GM23338 (cell line): ENCODE measurements around the gene TMED10. TPM values are rescaled to one million over a fixed set of nuclear protein-coding genes. Genes with fewer than 3 reads are reported as not detected.

Source experiments
- ATAC-seq: fragments of 200-7000 bp; cut with Tn5 transposase; 3 replicates; pipeline ENCODE4 v1.9.1; 2020
- DNase-seq: peaks from one replicate; pipeline ENCODE4 v3.0.0-alpha.2; 2015; ENCODE audit warnings: low spot score
- H2AFZ ChIP-seq: fragments of 200-600 bp; sonication (generic); 2 replicates; pipeline ENCODE4 v1.8.0; 2016; ENCODE audit warnings: antibody characterized with exemption, mild to moderate bottlenecking, moderate library complexity
- H3F3A ChIP-seq: fragments of 200-600 bp; sonication (generic); replicated peaks from 2 replicates; pipeline ENCODE4 v1.8.0; 2017; ENCODE audit warnings: antibody characterized with exemption, mixed run types, low read depth
- H3K27ac ChIP-seq: fragments of 200-600 bp; sonication (generic); 2 replicates; pipeline ENCODE4 v1.6.1; 2016; ENCODE audit warnings: low read depth
- H3K27me3 ChIP-seq: fragments of 200-600 bp; sonication (generic); 2 replicates; pipeline ENCODE4 v1.8.0; 2016; ENCODE audit warnings: mild to moderate bottlenecking, mixed run types, moderate library complexity; ENCODE audit not compliant: insufficient read depth
- H3K36me3 ChIP-seq: fragments of 200-600 bp; sonication (generic); 2 replicates; pipeline ENCODE4 v1.8.0; 2016; ENCODE audit warnings: mild to moderate bottlenecking; ENCODE audit not compliant: insufficient read depth
- H3K4me1 ChIP-seq: fragments of 200-600 bp; sonication (generic); 2 replicates; pipeline ENCODE4 v1.8.0; 2016; ENCODE audit warnings: mild to moderate bottlenecking, moderate library complexity; ENCODE audit not compliant: insufficient read depth
- H3K4me2 ChIP-seq: fragments of 200-600 bp; sonication (generic); 2 replicates; pipeline ENCODE4 v1.7.1; 2017; ENCODE audit warnings: mixed run types
- H3K4me3 ChIP-seq: fragments of 200-600 bp; sonication (generic); 2 replicates; pipeline ENCODE4 v1.6.1; 2016; ENCODE audit warnings: mixed run types
- H3K79me2 ChIP-seq: fragments of 200-600 bp; sonication (generic); replicated peaks from 2 replicates; pipeline ENCODE4 v1.8.0; 2017; ENCODE audit warnings: mild to moderate bottlenecking; ENCODE audit not compliant: insufficient read depth
- H3K9me2 ChIP-seq: fragments of 200-600 bp; sonication (generic); 2 replicates; pipeline ENCODE4 v1.8.0; 2017; ENCODE audit not compliant: insufficient read depth
- H4K20me1 ChIP-seq: fragments of 200-600 bp; sonication (generic); replicated peaks from 2 replicates; pipeline ENCODE4 v1.8.0; 2017; ENCODE audit warnings: mild to moderate bottlenecking; ENCODE audit not compliant: insufficient read depth
- H3K27ac Mint-ChIP-seq: 2 replicates; pipeline ENCODE4 v1.8.0; 2020; ENCODE audit warnings: inconsistent platforms, mild to moderate bottlenecking, moderate library complexity, mixed read lengths
- H3K27me3 Mint-ChIP-seq: 3 replicates; pipeline ENCODE4 v1.8.0; 2022; ENCODE audit warnings: low read depth, mild to moderate bottlenecking, moderate library complexity, mixed read lengths, inconsistent platforms; ENCODE audit not compliant: insufficient read depth, poor library complexity
- H3K36me3 Mint-ChIP-seq: 3 replicates; pipeline ENCODE4 v1.8.0; 2021; ENCODE audit warnings: low read depth, mild to moderate bottlenecking, inconsistent platforms, moderate library complexity, mixed read lengths
- H3K4me1 Mint-ChIP-seq: 3 replicates; pipeline ENCODE4 v1.8.0; 2020; ENCODE audit warnings: mild to moderate bottlenecking, inconsistent platforms, mixed read lengths
- H3K4me3 Mint-ChIP-seq: 3 replicates; pipeline ENCODE4 v1.8.0; 2021; ENCODE audit warnings: moderate library complexity, mild to moderate bottlenecking, inconsistent platforms, mixed read lengths
- H3K9me3 Mint-ChIP-seq: 3 replicates; pipeline ENCODE4 v1.8.0; 2020; ENCODE audit warnings: moderate library complexity, mild to moderate bottlenecking, inconsistent platforms, mixed read lengths
- CREB1 ChIP-seq: fragments of 250-450 bp; sonication (Bioruptor Pico); IDR thresholded peaks from 2 replicates; pipeline ENCODE4 v1.5.0; 2020; ENCODE audit warnings: low read depth, mild to moderate bottlenecking, moderate library complexity
- EZH2 ChIP-seq: fragments of 200-600 bp; sonication (generic); IDR thresholded peaks from one replicate; pipeline ENCODE4 v1.8.0; 2017; ENCODE audit warnings: antibody characterized with exemption, mild to moderate bottlenecking, low read depth; ENCODE audit not compliant: unreplicated experiment
- EZH2phosphoT487 ChIP-seq: fragments of 200-600 bp; sonication (generic); IDR thresholded peaks from one replicate; pipeline ENCODE4 v1.8.1; 2018; ENCODE audit warnings: antibody characterized with exemption; ENCODE audit not compliant: unreplicated experiment
- JUNB ChIP-seq: IDR thresholded peaks from one replicate; pipeline ENCODE4 v1.6.1; 2016; ENCODE audit warnings: antibody characterized with exemption; ENCODE audit not compliant: unreplicated experiment
- NANOG ChIP-seq: IDR thresholded peaks from 2 replicates; pipeline ENCODE4 v1.6.1; 2016; ENCODE audit warnings: antibody characterized with exemption, borderline replicate concordance
- POLR2AphosphoS5 ChIP-seq: IDR thresholded peaks from 2 replicates; pipeline ENCODE4 v1.6.1; 2016; ENCODE audit warnings: antibody characterized with exemption, low read depth
- STAT1 ChIP-seq: IDR thresholded peaks from one replicate; pipeline ENCODE4 v1.6.1; 2016; ENCODE audit warnings: antibody characterized with exemption; ENCODE audit not compliant: unreplicated experiment
- ZNF114 ChIP-seq: fragments of 250-450 bp; sonication (Bioruptor Pico); IDR thresholded peaks from 2 replicates; pipeline ENCODE4 v1.5.0; 2020; ENCODE audit warnings: mild to moderate bottlenecking, moderate library complexity
- ZNF331 ChIP-seq: fragments of 250-450 bp; sonication (Bioruptor Pico); IDR thresholded peaks from 2 replicates; pipeline ENCODE4 v1.5.0; 2020; ENCODE audit warnings: low read depth, mild to moderate bottlenecking, moderate library complexity
- polyA plus RNA-seq: library from polyadenylated mRNA; unstranded; fragments of >200 nt; fragmentation: Nextera tagmentation; extraction: Ambion mirVana; gene quantifications from 2 replicates; pipeline ENCODE4 v1.2.1, GENCODE V29; 2016
- total RNA-seq: library from RNA; depleted of rRNA; stranded (reverse); fragments of >200 nt; shearing (Covaris generic); gene quantifications from 2 replicates; pipeline ENCODE4 v1.2.3, GENCODE V29; 2014
- TF ChIP-seq, protein P1 (sequence below): IDR thresholded peaks from one replicate; pipeline ENCODE4 v1.6.1; 2018; ENCODE audit warnings: antibody characterized with exemption; ENCODE audit not compliant: unreplicated experiment
- TF ChIP-seq, protein P2 (sequence below): IDR thresholded peaks from 2 replicates; pipeline ENCODE4 v1.6.1; 2016; ENCODE audit warnings: antibody characterized with exemption
- TF ChIP-seq, protein P3 (sequence below): fragments of 250-450 bp; sonication (Bioruptor Pico); IDR thresholded peaks from 2 replicates; pipeline ENCODE4 v1.5.0; 2020; ENCODE audit warnings: mild to moderate bottlenecking, moderate library complexity
- TF ChIP-seq, protein P4 (sequence below), 2 experiments: fragments of 200-600 bp in 1 of 2; sonication (generic) in 1 of 2; conservative IDR thresholded peaks; 2 replicates each; pipeline versions ENCODE4 v1.5.1 to v1.6.1; 2016 to 2017; ENCODE audit warnings: antibody characterized with exemption in 2 of 2, low read depth in 2 of 2, mild to moderate bottlenecking in 2 of 2, moderate library complexity in 1 of 2

The TMED10 gene
- total and polyA plus RNA-seq, 2 experiments from 2014 or later, result 180 to 196 TPM

DNA sequence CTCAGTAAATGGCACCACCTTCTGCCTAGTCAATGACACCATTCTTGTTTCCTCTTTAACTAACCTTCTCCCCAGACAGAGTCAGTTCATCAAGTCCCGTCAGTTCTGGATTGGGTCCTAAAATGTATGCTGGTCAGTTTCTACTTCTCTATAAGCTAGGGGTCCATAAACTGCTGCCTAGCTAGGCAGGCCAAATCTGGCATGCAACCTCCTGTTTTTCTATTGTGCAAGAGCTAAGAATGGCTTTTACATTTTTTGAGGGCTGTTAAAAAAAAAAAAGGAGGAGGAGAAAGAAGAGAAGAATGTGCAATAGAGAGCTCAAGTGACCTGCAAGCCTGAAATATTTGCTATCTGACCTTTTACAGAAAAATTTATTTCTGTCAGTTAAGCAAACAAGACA lies 6.4 kb upstream of the TMED10 start:
- DNase-seq, result no peak
- Histone ChIP-seq H3K36me3 (no peaks in the 10 kb centered on the region), H3F3A (no peaks in the 10 kb centered on the region), H3K27me3 (no peaks in the 10 kb centered on the region), H3K4me2 (no peak overlapping the region), H4K20me1 (no peaks in the 10 kb centered on the region), H3K27ac (no peak overlapping the region), H3K4me3 (no peak overlapping the region), H3K9me2 (no peaks in the 10 kb centered on the region), H2AFZ (0 out of 2 replicates have a peak overlapping the region, but pooled peaks have one; percentile 9), H3K79me2 (no peaks in the 10 kb centered on the region), H3K4me1 (no peaks in the 10 kb centered on the region; the same call in 1 of the 2 replicates)
- H3K27ac Mint-ChIP-seq, result no peak overlapping the region
- no peak for ATAC-seq
- H3K36me3 Mint-ChIP-seq, result no peaks in the 10 kb centered on the region
- H3K4me3 Mint-ChIP-seq, result no peak overlapping the region
- H3K9me3 Mint-ChIP-seq, result no peaks in the 10 kb centered on the region
- peaks cover 7% of the 10 kb centered on the region for H3K27me3 Mint-ChIP-seq
- H3K4me1 Mint-ChIP-seq, result 0 out of 3 replicates have a peak, but pooled peaks cover 2% of the 10 kb centered on the region
- TF ChIP-seq CREB1 (CRISPR knock-in tag) (no peak), NANOG (no peak), ZNF114 (CRISPR knock-in tag) (no peak), EZH2phosphoT487 (no peak), STAT1 (no peak), JUNB (no peak), EZH2 (no peak), POLR2AphosphoS5 (no peak), ZNF331 (CRISPR knock-in tag) (no peak)
- TF ChIP-seq, protein P1, sequence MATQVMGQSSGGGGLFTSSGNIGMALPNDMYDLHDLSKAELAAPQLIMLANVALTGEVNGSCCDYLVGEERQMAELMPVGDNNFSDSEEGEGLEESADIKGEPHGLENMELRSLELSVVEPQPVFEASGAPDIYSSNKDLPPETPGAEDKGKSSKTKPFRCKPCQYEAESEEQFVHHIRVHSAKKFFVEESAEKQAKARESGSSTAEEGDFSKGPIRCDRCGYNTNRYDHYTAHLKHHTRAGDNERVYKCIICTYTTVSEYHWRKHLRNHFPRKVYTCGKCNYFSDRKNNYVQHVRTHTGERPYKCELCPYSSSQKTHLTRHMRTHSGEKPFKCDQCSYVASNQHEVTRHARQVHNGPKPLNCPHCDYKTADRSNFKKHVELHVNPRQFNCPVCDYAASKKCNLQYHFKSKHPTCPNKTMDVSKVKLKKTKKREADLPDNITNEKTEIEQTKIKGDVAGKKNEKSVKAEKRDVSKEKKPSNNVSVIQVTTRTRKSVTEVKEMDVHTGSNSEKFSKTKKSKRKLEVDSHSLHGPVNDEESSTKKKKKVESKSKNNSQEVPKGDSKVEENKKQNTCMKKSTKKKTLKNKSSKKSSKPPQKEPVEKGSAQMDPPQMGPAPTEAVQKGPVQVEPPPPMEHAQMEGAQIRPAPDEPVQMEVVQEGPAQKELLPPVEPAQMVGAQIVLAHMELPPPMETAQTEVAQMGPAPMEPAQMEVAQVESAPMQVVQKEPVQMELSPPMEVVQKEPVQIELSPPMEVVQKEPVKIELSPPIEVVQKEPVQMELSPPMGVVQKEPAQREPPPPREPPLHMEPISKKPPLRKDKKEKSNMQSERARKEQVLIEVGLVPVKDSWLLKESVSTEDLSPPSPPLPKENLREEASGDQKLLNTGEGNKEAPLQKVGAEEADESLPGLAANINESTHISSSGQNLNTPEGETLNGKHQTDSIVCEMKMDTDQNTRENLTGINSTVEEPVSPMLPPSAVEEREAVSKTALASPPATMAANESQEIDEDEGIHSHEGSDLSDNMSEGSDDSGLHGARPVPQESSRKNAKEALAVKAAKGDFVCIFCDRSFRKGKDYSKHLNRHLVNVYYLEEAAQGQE, result no peak
- TF ChIP-seq, protein P2, sequence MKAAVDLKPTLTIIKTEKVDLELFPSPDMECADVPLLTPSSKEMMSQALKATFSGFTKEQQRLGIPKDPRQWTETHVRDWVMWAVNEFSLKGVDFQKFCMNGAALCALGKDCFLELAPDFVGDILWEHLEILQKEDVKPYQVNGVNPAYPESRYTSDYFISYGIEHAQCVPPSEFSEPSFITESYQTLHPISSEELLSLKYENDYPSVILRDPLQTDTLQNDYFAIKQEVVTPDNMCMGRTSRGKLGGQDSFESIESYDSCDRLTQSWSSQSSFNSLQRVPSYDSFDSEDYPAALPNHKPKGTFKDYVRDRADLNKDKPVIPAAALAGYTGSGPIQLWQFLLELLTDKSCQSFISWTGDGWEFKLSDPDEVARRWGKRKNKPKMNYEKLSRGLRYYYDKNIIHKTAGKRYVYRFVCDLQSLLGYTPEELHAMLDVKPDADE, result no peak
- TF ChIP-seq, protein P3, sequence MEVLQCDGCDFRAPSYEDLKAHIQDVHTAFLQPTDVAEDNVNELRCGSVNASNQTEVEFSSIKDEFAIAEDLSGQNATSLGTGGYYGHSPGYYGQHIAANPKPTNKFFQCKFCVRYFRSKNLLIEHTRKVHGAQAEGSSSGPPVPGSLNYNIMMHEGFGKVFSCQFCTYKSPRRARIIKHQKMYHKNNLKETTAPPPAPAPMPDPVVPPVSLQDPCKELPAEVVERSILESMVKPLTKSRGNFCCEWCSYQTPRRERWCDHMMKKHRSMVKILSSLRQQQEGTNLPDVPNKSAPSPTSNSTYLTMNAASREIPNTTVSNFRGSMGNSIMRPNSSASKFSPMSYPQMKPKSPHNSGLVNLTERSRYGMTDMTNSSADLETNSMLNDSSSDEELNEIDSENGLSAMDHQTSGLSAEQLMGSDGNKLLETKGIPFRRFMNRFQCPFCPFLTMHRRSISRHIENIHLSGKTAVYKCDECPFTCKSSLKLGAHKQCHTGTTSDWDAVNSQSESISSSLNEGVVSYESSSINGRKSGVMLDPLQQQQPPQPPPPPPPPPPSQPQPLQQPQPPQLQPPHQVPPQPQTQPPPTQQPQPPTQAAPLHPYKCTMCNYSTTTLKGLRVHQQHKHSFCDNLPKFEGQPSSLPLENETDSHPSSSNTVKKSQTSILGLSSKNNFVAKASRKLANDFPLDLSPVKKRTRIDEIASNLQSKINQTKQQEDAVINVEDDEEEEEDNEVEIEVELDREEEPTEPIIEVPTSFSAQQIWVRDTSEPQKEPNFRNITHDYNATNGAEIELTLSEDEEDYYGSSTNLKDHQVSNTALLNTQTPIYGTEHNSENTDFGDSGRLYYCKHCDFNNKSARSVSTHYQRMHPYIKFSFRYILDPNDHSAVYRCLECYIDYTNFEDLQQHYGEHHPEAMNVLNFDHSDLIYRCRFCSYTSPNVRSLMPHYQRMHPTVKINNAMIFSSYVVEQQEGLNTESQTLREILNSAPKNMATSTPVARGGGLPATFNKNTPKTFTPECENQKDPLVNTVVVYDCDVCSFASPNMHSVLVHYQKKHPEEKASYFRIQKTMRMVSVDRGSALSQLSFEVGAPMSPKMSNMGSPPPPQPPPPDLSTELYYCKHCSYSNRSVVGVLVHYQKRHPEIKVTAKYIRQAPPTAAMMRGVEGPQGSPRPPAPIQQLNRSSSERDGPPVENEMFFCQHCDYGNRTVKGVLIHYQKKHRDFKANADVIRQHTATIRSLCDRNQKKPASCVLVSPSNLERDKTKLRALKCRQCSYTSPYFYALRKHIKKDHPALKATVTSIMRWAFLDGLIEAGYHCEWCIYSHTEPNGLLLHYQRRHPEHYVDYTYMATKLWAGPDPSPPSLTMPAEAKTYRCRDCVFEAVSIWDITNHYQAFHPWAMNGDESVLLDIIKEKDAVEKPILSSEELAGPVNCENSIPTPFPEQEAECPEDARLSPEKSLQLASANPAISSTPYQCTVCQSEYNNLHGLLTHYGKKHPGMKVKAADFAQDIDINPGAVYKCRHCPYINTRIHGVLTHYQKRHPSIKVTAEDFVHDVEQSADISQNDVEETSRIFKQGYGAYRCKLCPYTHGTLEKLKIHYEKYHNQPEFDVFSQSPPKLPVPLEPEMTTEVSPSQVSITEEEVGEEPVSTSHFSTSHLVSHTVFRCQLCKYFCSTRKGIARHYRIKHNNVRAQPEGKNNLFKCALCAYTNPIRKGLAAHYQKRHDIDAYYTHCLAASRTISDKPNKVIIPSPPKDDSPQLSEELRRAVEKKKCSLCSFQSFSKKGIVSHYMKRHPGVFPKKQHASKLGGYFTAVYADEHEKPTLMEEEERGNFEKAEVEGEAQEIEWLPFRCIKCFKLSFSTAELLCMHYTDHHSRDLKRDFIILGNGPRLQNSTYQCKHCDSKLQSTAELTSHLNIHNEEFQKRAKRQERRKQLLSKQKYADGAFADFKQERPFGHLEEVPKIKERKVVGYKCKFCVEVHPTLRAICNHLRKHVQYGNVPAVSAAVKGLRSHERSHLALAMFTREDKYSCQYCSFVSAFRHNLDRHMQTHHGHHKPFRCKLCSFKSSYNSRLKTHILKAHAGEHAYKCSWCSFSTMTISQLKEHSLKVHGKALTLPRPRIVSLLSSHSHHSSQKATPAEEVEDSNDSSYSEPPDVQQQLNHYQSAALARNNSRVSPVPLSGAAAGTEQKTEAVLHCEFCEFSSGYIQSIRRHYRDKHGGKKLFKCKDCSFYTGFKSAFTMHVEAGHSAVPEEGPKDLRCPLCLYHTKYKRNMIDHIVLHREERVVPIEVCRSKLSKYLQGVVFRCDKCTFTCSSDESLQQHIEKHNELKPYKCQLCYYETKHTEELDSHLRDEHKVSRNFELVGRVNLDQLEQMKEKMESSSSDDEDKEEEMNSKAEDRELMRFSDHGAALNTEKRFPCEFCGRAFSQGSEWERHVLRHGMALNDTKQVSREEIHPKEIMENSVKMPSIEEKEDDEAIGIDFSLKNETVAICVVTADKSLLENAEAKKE, result no peak
- TF ChIP-seq, protein P4, sequence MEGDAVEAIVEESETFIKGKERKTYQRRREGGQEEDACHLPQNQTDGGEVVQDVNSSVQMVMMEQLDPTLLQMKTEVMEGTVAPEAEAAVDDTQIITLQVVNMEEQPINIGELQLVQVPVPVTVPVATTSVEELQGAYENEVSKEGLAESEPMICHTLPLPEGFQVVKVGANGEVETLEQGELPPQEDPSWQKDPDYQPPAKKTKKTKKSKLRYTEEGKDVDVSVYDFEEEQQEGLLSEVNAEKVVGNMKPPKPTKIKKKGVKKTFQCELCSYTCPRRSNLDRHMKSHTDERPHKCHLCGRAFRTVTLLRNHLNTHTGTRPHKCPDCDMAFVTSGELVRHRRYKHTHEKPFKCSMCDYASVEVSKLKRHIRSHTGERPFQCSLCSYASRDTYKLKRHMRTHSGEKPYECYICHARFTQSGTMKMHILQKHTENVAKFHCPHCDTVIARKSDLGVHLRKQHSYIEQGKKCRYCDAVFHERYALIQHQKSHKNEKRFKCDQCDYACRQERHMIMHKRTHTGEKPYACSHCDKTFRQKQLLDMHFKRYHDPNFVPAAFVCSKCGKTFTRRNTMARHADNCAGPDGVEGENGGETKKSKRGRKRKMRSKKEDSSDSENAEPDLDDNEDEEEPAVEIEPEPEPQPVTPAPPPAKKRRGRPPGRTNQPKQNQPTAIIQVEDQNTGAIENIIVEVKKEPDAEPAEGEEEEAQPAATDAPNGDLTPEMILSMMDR (conservative IDR thresholded peaks at IDR 0.05; ENCODE audit: low read depth in 2 of 2), result no peak
